ENCODE measurements around the gene PARD3.

The PARD3 gene

DNA sequence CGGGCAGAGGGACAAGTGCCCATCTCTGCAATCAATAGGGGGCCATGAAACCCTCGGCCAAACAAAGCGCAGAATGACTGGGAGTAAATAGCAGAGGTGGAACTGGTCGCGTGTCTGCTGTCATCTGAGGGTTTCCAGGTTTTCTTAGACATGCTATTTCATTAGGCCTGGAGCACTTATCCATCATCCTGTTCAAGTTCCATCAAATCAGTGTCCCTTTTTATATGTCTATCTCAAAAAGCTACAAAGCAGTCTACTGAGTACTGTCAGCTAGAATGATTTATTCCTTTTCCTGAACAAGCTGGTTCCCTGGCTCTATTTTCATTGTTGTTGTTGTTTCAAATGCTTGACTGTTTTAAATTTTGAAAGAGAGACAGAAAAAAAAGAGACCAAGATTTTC is 590.5 kb downstream of the PARD3 start:
- DNase-seq (ENCODE audit: low read depth, low spot score) = no peak
- in situ Hi-C loops (cut with HindIII; ENCODE audit: low sequenced_read_pairs) = no loop called here
- no peak overlapping the region for H3K4me3 ChIP-seq (ENCODE audit: low read depth, low read length)
- TF ChIP-seq, protein P1, sequence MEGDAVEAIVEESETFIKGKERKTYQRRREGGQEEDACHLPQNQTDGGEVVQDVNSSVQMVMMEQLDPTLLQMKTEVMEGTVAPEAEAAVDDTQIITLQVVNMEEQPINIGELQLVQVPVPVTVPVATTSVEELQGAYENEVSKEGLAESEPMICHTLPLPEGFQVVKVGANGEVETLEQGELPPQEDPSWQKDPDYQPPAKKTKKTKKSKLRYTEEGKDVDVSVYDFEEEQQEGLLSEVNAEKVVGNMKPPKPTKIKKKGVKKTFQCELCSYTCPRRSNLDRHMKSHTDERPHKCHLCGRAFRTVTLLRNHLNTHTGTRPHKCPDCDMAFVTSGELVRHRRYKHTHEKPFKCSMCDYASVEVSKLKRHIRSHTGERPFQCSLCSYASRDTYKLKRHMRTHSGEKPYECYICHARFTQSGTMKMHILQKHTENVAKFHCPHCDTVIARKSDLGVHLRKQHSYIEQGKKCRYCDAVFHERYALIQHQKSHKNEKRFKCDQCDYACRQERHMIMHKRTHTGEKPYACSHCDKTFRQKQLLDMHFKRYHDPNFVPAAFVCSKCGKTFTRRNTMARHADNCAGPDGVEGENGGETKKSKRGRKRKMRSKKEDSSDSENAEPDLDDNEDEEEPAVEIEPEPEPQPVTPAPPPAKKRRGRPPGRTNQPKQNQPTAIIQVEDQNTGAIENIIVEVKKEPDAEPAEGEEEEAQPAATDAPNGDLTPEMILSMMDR (IDR thresholded peaks at IDR 0.05; ENCODE audit: low read depth, low read length) = no peak

DNA sequence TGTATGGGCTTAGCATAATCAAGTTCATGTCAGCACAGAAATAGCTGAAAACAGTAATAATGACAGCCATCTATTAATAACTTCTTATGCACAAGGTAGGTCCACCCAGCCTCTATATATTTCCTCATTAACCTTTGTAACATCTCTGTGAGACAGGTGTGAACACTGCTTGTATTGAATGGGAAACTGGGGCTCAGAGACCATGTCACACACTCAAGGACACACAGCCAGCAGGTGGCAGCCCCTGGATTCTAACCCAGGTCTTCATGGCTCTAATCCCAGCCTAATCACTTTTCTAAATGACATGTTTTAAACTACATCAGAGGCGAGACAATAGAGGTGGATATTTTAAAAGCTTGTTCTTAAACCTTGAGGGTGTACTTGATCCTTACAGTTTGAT is 591.4 kb downstream of the PARD3 start:
- in situ Hi-C loops (cut with HindIII; ENCODE audit: low sequenced_read_pairs) = no loop called here
- H3K4me3 ChIP-seq (ENCODE audit: low read depth, low read length) = no peak overlapping the region
- TF ChIP-seq, protein P1 (IDR thresholded peaks at IDR 0.05; ENCODE audit: low read depth, low read length) = no peak
- DNase-seq (ENCODE audit: low read depth, low spot score) = no peak

DNA sequence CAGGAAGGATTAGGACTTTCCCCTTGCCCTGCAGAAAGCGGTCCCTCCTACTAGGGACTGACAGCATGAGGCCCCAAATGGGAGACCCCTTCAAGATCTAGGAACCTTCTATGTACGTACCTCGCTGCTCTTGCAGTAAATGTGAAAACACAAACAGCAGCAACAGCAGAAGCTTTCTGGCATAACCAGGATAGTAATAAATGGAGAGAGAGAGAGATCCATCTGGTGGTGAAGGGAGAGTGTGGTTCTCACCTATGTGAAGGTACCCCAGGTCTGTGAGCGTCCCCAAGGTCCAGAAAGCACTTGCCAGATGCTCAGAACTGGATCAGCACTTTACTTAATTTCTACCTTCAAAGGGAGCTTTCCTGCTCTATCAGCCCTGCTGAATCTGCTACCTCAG is 592.7 kb downstream of the PARD3 start:
- in situ Hi-C loops (cut with HindIII; ENCODE audit: low sequenced_read_pairs) = no loop called here
- no peak overlapping the region for H3K4me3 ChIP-seq (ENCODE audit: low read depth, low read length)
- DNase-seq (ENCODE audit: low read depth, low spot score) = no peak
- TF ChIP-seq, protein P1 (IDR thresholded peaks at IDR 0.05; ENCODE audit: low read depth, low read length) = no peak

DNA sequence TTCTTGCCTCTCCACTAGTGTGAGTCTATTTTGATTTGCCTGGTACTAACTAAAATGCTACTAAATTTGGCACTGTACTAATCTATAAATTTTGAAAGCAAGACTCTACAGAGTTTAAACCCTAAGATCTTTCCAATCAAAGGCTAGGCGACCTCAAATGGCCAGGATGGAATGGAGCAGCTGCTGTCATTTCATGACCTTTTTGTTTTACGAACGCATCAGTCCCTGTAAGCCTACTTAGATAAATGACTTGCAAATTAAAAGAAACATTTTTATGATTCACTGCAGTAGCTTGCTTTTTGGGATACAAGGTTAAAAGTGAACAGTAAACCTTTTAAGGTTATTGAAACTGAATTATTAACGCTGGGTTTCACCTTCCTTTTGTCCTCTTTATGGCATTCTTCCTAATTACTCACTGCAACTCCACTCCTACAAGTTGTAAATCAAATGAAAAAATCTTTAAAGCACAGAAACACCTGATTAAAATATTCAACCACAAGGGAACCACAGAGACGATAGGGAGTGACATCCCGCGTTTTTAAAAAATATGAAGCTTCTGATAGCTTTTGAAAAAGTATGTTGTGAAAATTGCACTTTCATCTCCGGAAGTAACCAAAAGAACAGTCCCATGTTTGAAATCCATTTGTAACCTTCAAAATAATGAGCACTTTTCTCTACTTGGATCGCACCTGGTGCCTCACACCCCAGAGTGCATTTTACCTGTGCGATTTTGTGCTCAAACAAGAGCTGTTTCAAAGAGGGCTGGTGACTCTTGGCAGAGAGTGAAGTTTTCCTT is 595.1 kb downstream of the PARD3 start:
- TF ChIP-seq, protein P1 (IDR thresholded peaks at IDR 0.05; ENCODE audit: low read depth, low read length) = no peak
- no peak for DNase-seq (ENCODE audit: low read depth, low spot score)
- in situ Hi-C loops (cut with HindIII; ENCODE audit: low sequenced_read_pairs) = no loop called here
- H3K4me3 ChIP-seq (ENCODE audit: low read depth, low read length) = no peak overlapping the region

DNA sequence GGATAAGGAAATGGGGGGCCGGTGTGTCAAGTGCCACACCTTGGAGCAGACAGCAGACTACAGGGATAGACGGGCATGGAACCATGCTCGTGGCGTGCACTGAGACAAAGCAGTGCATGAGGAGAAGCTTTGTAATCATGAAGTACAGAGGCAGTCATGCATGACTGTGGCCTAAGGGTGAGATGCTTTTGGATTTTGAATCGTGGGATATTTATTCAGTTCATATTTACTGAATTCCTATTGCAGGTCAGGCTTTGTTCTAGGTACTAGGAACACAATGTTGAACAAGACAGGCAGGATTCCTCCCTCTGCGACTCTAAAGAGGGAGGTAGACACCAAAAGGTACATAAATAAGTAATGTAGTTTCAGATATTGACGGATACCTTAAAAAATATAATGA is 597.6 kb downstream of the PARD3 start:
- no peak for DNase-seq (ENCODE audit: low read depth, low spot score)
- TF ChIP-seq, protein P1 (IDR thresholded peaks at IDR 0.05; ENCODE audit: low read depth, low read length) = no peak
- in situ Hi-C loops (cut with HindIII; ENCODE audit: low sequenced_read_pairs) = no loop called here
- no peak overlapping the region for H3K4me3 ChIP-seq (ENCODE audit: low read depth, low read length)

DNA sequence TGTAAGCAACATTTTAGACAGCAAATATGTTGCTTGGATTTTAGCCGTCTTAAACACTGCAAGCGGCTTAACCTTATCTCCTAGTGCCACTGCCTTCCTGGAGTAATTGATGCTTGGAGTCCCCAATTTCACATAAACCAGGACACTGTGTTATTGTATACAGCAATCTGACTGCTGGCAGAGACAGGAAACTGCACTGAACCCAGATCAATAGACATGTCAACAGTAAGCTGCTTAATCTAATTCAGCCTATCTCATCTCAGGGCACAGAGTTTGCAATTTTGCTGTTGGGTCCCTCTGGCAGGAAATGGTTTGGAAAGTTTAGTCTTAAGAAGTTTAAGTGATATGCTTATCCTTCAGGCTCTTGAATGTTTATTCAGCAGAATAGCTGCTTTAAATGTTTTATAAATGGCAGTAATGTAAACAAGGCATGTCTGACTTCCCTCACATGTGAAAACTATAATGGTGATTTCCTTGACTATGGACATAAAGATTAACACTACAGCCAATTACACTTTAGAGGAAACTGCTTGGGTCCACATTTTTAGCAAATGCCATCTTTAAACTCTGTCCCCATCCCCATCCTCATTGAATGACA is 598.6 kb downstream of the PARD3 start:
- H3K4me3 ChIP-seq (ENCODE audit: low read depth, low read length) = no peak overlapping the region
- no peak for DNase-seq (ENCODE audit: low read depth, low spot score)
- in situ Hi-C loops (cut with HindIII; ENCODE audit: low sequenced_read_pairs) = no loop called here
- TF ChIP-seq, protein P1 (IDR thresholded peaks at IDR 0.05; ENCODE audit: low read depth, low read length) = no peak
